Stimulated activated CD4-positive, alpha-beta T cell treated with anti-CD3 and anti-CD28 coated beads, Interleukin-1b, Interleukin-23, amount 100 ng/mL, for 1 hour (primary cell): Measurements from ENCODE around the gene FOXA2.
"Not testable (repeated sequence)": the region's sequence is repeated elsewhere in the genome, so short reads cannot be mapped to it uniquely, and the experiment has no call there.

ENCODE experiments used
- DNase-seq, 2 donors: peaks; one replicate each; pipeline ENCODE4 v3.0.0-alpha.2; 2020; ENCODE audit warnings: low read depth in 2 of 2

Gene FOXA2

GRCh38 chr20:22567944-22568871 lies 16.2 kb downstream of the FOXA2 start:
- no peak for DNase-seq

DNA sequence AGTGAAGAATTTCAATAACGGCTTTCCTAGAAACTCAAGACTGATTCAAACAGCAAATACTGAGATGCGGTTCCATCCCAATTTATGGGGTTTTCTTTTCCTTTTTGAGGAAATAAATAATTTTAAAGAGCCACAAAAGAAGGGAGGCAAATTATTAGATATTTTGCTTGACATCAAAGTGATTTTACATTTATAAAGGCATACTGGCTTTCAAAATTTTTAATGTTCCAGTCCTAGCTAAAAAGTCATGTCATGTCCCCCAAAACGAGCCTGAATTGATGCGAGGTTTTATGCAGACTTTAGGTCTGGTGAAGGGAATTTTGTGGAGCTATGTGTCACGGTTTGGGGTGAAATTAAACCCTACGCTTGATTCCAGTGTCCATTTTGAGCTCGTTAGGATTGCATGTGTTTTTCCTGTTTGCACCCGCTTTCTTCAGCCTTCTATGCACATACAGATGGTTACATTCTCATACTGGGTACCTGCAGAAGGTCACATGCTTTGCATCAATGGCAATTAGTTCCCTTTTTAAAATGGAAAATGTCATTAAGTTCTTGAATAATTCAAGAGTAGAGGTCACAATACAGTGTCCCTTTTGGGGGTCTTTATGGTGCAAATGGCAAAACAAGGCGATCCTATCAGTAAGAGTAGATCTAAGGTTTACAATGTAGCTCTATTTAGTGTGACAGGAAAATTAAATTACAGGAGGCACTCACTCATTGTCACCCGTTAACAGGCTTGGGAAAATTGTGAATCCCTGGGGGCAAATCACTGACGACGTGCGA lies 17.3 kb downstream of the FOXA2 start:
- DNase-seq = no peak

- DNase-seq = no peak
Measured at GRCh38 chr20:22563062-22563965, 21.1 kb downstream of the FOXA2 start.

GRCh38 chr20:22562620-22563019 lies 21.8 kb downstream of the FOXA2 start:
- no peak for DNase-seq

DNA sequence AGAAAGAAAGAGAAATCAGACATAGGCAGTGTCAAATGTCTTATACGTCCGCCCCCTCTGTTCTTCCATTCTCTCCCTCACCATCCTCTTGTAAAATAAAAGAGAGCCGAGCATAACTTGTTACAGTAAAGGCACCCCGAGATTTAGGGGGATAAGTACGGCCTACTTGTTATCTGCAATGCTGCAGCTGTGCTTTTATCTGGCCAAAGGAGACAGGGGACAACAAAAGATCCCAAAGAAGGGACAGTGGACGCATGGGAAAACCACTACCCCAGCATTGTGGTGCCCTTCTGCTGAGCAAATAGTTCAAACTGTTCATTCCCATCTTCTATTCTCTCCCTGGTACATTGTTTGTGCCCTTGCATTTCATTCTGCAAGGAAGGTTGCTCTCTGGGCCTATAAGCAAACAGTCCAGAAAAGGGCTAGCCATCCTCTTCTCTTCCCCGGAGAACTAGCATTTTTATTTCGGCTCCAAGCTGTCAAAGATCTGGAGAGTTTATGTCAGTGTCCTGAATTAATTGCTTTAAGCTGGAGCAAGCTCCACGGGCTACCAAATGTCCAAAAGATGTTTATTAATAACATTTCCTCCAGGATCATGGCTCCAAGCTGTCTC lies 22.3 kb downstream of the FOXA2 start:
- DNase-seq = no peak

GRCh38 chr20:22560817-22561216 lies 23.6 kb downstream of the FOXA2 start:
- no peak for DNase-seq

GRCh38 chr20:22559711-22560318 lies 24.6 kb downstream of the FOXA2 start:
- no peak for DNase-seq

DNA sequence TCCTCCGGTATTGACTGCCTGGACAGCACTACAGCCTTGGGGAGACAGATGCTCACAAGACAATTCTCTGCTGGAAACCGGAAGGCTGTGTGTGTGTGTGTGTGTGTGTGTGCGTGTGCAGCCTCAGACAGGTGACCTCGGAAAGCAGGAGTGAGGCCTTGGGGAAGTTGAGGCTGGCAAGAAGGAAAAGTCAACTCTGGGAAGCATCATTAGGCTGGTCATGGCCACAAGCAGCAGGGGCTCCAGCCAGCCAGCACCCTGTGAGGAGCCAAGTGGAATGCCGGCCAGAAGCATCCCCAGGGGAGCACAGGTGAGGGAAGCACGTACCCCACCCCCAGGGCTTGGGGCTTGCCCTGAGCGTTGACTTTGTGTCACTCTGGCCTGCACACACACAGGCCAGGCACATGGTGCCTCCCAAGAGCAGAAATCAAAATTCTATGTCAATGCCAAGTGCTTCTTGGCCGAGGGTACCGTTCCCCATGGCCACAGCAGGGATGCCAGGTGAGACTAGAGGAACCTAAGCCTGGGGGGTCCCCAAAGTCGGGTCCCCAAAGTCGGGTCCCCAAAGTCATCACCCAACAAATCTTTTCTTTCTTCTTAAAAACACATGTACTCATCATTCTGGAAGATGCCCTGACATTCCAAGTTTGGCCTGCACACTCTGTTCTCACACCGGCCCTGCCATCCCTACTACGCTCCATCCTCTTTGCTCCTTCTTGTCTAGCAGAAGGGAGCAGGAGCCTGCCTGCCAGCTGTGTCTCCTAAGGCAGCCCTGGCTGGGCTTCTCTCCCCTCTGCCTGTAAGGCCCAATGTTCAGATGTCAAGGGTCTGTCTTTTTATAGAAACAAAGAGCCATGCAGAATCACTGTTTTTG lies 26.7 kb downstream of the FOXA2 start:
- no peak for DNase-seq

DNA sequence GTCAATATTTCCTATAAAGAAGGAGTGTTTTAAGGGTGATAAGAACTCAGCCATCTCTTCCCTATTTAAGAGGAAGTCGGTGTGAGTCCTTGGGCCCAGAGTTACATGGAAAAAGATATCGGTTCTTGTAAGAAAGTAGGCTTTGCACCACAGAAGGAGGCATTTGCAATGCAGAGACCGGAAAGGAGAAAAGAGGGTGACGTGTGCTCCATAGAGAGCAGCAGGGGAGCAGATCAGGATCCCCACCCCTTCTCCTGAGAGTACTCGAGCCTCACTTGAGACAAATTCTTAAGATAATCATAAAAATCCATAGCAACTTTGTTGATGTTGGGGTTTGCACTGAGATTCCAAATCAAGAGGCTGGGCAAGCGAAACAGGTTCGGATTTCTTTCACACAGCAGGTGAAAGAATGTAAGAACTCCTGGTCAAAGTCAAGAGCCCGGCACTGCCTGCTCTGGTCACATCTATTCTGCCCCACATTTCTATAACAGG lies 27.8 kb downstream of the FOXA2 start:
- DNase-seq = no peak

DNA sequence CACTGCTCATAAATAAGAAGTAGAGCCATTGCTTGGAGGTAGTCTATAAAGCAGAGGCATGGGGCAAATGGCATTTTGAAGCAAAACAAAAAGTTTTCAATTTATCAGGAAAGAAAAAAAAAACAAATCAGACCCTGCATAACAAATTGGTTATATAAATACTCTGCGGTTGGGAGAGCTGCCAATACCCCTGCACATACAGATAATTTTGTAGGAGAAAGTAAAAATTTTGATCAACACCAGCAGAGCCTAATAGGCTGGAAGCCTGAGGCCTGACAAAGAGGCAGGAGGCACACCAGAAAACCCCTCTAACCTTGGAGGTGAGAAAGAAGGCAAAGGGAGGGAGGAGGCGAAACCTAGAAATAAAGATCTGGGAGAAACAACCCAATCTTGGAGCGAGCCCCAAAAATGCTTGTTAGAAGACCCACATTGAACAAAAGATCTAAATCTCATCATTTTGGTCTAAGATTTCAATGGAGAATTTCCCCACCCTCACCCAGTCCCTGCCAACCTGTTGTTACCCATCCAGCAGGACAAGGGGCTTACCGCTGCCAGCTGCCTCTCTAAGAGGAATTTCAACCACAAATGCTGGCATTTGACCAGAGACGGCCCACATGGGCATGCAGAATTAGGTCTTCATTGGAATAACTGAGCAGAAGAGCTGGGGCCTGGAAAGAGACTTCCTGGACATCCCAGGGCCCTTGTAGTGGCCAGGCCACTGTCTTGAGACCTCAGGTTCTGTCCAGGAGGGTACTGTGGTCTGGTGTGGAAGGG lies 28.4 kb downstream of the FOXA2 start:
- no peak for DNase-seq

DNA sequence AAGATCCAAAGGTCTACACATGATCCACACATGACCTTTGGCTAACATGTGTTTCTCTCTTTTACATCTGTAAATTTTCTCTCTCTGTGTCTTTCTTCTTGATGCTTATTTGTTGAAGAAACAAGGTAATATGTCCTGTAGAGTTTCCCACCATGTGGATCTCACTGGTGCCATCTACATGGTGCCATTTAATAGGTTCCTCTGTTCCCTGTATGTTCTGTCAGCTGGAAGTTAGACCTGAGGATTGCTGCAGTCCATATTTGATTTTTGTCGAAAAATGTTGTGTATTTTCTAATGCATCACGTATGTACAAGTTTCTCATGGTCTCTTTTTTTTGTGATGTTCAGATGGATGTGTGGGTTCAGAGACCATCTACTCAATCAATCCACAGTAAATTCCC lies 30.0 kb downstream of the FOXA2 start:
- no peak for DNase-seq

DNA sequence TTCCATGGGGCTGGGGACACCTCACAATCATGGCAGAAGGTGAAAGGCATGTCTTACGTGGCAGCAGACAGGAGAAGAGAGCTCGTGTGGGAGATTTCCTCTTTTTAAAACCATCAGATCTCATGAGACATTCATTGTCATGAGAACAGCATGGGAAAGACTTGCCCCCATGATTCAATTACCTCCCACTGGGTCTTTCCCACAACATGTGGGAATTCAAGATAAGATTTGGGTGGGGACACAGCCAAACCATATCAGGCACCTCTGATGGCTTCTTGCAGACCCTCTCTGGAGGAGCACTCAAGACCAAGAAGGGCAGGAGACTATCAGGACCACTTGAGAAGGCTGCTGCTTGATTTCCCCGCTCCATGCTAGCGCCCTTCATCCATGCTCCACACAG lies 33.9 kb downstream of the FOXA2 start:
- not testable (repeated sequence) for DNase-seq

GRCh38 chr20:22548040-22548439 lies 36.3 kb downstream of the FOXA2 start:
- no peak for DNase-seq

DNA sequence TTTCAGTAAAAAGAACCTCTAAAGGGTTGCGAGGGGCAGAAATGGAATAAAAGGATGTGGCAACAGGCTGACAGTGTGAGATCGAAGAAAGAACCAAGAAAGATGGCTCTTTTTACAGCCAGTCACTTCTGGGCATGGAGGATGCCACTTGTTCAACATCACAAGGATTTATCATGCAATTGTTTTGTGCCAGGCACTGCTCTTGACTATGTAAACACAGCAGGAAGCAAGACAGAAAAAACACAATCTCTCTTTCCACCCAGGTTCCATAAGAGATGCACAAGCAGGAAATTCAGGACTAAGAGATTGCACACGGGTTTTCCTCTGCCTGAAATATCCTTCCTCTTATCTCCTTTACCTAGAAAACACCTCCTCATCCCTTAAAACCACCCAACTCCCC lies 38.0 kb downstream of the FOXA2 start:
- DNase-seq = no peak

- no peak for DNase-seq
Measured at GRCh38 chr20:22545045-22545444, 39.3 kb downstream of the FOXA2 start.

- DNase-seq = no peak
Measured at GRCh38 chr20:22544462-22544861, 39.9 kb downstream of the FOXA2 start.

DNA sequence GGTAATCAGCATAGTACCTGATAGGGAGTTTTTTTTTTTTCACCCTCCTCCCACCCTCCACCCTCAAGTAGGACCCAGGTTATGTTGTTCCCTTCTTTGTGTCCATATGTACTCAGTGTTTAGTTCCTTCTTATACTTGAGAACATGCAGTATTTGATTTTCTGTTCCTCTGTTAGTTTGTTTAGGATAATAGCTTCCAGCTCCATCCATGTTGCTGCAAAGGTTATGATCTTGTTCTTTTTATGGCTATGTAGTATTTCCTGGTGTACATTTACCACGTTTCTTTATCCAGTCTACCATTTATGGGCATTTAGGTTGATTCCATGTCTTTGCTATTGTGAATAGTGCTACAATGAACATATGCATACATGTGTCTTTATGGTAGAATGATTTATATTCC lies 41.9 kb downstream of the FOXA2 start:
- DNase-seq = no peak

DNA sequence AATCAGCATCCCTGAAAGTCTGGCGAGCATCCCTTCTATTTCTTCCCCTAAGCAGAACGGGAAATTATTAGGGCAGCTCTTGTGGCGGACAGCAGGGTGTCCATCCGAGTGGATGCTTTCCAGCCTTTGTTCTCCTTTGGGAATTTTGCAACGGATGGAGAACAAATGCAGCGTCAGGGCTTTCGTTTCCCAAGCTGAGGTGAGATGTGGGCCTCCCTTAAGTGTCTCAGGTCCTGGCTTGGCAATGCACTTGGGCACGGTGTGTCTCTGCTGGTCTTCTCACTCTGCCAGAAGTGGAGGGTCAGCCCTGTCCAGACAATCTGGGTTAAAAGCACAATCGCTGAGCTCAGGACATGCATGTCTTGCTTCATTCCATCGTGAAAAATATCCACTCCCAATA lies 43.5 kb downstream of the FOXA2 start:
- DNase-seq = no peak
